ENCODE data around the gene PVALB. TPM values are rescaled to one million over a fixed set of nuclear protein-coding genes. Genes with fewer than 3 reads are reported as not detected.

Gene PVALB
- total and polyA plus RNA-seq, 2 donors (not counting 1 experiment from before 2014, with no cell fraction given) = not detected

DNA sequence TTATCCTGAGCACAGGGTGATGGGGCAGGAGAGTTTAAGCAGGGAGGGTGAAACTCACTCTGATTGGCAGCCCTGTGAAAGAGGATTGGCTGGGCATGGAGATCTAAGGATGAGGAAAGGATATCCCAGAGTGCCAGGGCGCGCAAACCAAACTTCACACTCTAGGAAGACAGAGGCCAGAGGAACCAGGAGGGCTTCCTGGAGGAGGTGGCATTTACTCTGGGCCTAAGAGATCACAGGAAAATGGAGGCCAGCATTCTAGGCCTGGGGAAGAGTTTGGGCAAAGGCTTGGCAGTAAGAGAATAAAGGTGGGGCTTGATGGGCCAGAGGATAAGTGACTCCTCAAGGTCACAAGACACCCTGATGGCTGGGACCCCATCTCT is 43.6 kb upstream of the PVALB start:
- peaks cover 41 to 60% of the 10 kb centered on the region in 2 donors for H3K4me1 ChIP-seq (ENCODE audit: control insufficient read depth in 2 of 2, insufficient read depth in 2 of 2, low read length in 2 of 2)
- H3K9ac ChIP-seq (ENCODE audit: low read length) = no peak overlapping the region
- CTCF ChIA-PET = interaction anchor here (1.0 to 12.0 kb wide), 10 partner anchors 20 to 314 kb away, joined by 3 to 115 read pairs (median 4); no protein-coding TSS in a partner anchor
- peak overlapping the region; percentile 95 to 96 for H3K27ac ChIP-seq (ENCODE audit: low read length in 2 of 2)
- Mint-ChIP-seq H3K4me1 (peaks cover 66% of the 10 kb centered on the region), H3K27ac (peak overlapping the region; percentile 95), H3K4me3 (peak overlapping the region; percentile 82), H3K9me3 (ENCODE audit: insufficient read depth) (no peaks in the 10 kb centered on the region), H3K27me3 (no peaks in the 10 kb centered on the region)
- intact Hi-C loops (cut with micrococcal nuclease) = loop anchor here (1.0 to 2.0 kb wide), 3 partner anchors 52 to 118 kb away; partner anchors contain the start of genes CSF2RB and IFT27
- TF ChIP-seq, protein P1, sequence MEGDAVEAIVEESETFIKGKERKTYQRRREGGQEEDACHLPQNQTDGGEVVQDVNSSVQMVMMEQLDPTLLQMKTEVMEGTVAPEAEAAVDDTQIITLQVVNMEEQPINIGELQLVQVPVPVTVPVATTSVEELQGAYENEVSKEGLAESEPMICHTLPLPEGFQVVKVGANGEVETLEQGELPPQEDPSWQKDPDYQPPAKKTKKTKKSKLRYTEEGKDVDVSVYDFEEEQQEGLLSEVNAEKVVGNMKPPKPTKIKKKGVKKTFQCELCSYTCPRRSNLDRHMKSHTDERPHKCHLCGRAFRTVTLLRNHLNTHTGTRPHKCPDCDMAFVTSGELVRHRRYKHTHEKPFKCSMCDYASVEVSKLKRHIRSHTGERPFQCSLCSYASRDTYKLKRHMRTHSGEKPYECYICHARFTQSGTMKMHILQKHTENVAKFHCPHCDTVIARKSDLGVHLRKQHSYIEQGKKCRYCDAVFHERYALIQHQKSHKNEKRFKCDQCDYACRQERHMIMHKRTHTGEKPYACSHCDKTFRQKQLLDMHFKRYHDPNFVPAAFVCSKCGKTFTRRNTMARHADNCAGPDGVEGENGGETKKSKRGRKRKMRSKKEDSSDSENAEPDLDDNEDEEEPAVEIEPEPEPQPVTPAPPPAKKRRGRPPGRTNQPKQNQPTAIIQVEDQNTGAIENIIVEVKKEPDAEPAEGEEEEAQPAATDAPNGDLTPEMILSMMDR (IDR thresholded peaks at IDR 0.05) = no peak
- TF ChIP-seq EZH2 (IDR thresholded peaks at IDR 0.05; ENCODE audit: borderline replicate concordance, insufficient read depth, low read depth, low read length, poor library complexity, severe bottlenecking) = no peak
- DNase-seq (no peak), ATAC-seq (ENCODE audit: low read depth) (no peak)
- H3K9me3 ChIP-seq (ENCODE audit: control extremely low read depth in 1 of 3, control insufficient read depth in 2 of 3, insufficient read depth in 1 of 3, low read length in 2 of 3) = no peaks in the 10 kb centered on the region
- H3K36me3 ChIP-seq (replicated peaks in 1 of 2; ENCODE audit: control extremely low read depth in 1 of 2, control insufficient read depth in 1 of 2, extremely low read depth in 1 of 2, insufficient read depth in 2 of 2, low read length in 1 of 2) = peaks cover 0 to 20% of the 10 kb centered on the region in 2 experiments
- POLR2A ChIA-PET = interaction anchor here (0.6 to 3.1 kb wide), 5 partner anchors 21 to 85 kb away, joined by 5 to 13 read pairs (median 8); partner anchors contain the start of gene IFT27
- peaks cover 33% of the 10 kb centered on the region for H3K79me2 ChIP-seq (ENCODE audit: control insufficient read depth, insufficient read depth, low read length)
- peak overlapping the region; percentile 70 for H2AFZ ChIP-seq (ENCODE audit: insufficient read depth, low read depth, low read length, poor library complexity, severe bottlenecking)
- peak overlapping the region; percentile 81 for H3K4me2 ChIP-seq (replicated peaks; ENCODE audit: low read depth, low read length, poor library complexity, severe bottlenecking)
- no peaks in the 10 kb centered on the region for H3K27me3 ChIP-seq (replicated peaks in 1 of 4; ENCODE audit: control extremely low read depth in 1 of 4, control insufficient read depth in 3 of 4, insufficient read depth in 4 of 4, low read length in 3 of 4)
- WGBS (ENCODE audit: insufficient coverage) = no CpG with 5 or more reads among the region's 2 CpGs
- peak overlapping the region in 3 of 5 experiments; percentile 8 to 60 (median 57) for H3K4me3 ChIP-seq (ENCODE audit: control extremely low read depth in 1 of 5, extremely low read depth in 1 of 5, insufficient read depth in 1 of 5, low read depth in 2 of 5, low read length in 4 of 5)
- H4K20me1 ChIP-seq (ENCODE audit: control insufficient read depth, insufficient read depth, low read length, poor library complexity, severe bottlenecking) = peaks cover 14% of the 10 kb centered on the region

DNA sequence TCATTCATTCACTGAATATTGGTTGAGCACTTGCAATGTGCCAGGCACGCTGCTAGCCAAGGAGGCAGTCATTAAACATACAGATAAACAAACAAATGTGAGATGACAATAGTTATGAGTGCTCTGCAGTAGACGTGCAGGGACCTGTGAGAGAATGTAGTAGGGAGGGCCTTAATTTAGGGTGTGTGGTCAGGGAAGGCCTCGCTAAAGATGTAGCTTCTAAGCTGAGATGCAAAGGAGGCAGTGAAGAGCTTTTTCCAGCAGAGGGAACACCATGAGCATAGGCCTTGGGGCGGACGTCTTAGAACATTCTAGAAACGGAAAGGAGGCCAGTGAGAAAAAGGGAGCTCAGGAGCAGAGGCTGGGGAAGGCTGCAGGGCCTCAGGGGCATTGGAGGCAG is 43.2 kb upstream of the PVALB start:
- ChIA-PET POLR2A (interaction anchor here (0.6 to 3.1 kb wide), 4 partner anchors 22 to 84 kb away, joined by 3 to 13 read pairs (median 6); partner anchors contain the start of gene IFT27), CTCF (interaction anchor here (1.0 to 12.0 kb wide), 10 partner anchors 75 to 313 kb away, joined by 3 to 115 read pairs (median 4); no protein-coding TSS in a partner anchor)
- no peak for DNase-seq
- no peak overlapping the region for H2AFZ ChIP-seq (ENCODE audit: insufficient read depth, low read depth, low read length, poor library complexity, severe bottlenecking)
- Mint-ChIP-seq H3K4me1 (peaks cover 62% of the 10 kb centered on the region), H3K27me3 (no peaks in the 10 kb centered on the region), H3K9me3 (ENCODE audit: insufficient read depth) (no peaks in the 10 kb centered on the region), H3K27ac (peak overlapping the region; percentile 95), H3K4me3 (peak overlapping the region; percentile 82)
- TF ChIP-seq, protein P1 (IDR thresholded peaks at IDR 0.05) = no peak
- no peak for TF ChIP-seq EZH2 (IDR thresholded peaks at IDR 0.05; ENCODE audit: borderline replicate concordance, insufficient read depth, low read depth, low read length, poor library complexity, severe bottlenecking)
- H3K36me3 ChIP-seq (replicated peaks in 1 of 2; ENCODE audit: control extremely low read depth in 1 of 2, control insufficient read depth in 1 of 2, extremely low read depth in 1 of 2, insufficient read depth in 2 of 2, low read length in 1 of 2) = peaks cover 0 to 16% of the 10 kb centered on the region in 2 experiments
- 77% methylated on average over 5 of the region's 6 CpGs for WGBS (ENCODE audit: insufficient coverage)
- H3K4me1 ChIP-seq (ENCODE audit: control insufficient read depth in 2 of 2, insufficient read depth in 2 of 2, low read length in 2 of 2) = peaks cover 41 to 60% of the 10 kb centered on the region in 2 donors
- H3K9ac ChIP-seq (ENCODE audit: low read length) = no peak overlapping the region
- no peaks in the 10 kb centered on the region for H3K27me3 ChIP-seq (replicated peaks in 1 of 4; ENCODE audit: control extremely low read depth in 1 of 4, control insufficient read depth in 3 of 4, insufficient read depth in 4 of 4, low read length in 3 of 4)
- H3K4me2 ChIP-seq (replicated peaks; ENCODE audit: low read depth, low read length, poor library complexity, severe bottlenecking) = no peak overlapping the region
- intact Hi-C loops (cut with micrococcal nuclease) = loop anchor here (1.0 to 2.0 kb wide), 3 partner anchors 53 to 118 kb away; partner anchors contain the start of genes CSF2RB and IFT27
- no peak for ATAC-seq (ENCODE audit: low read depth)
- H3K79me2 ChIP-seq (ENCODE audit: control insufficient read depth, insufficient read depth, low read length) = peaks cover 29% of the 10 kb centered on the region
- no peak overlapping the region for H3K4me3 ChIP-seq (ENCODE audit: control extremely low read depth in 1 of 5, extremely low read depth in 1 of 5, insufficient read depth in 1 of 5, low read depth in 2 of 5, low read length in 4 of 5)
- H3K9me3 ChIP-seq (ENCODE audit: control extremely low read depth in 1 of 3, control insufficient read depth in 2 of 3, insufficient read depth in 1 of 3, low read length in 2 of 3) = no peaks in the 10 kb centered on the region
- peaks cover 14% of the 10 kb centered on the region for H4K20me1 ChIP-seq (ENCODE audit: control insufficient read depth, insufficient read depth, low read length, poor library complexity, severe bottlenecking)
- H3K27ac ChIP-seq (ENCODE audit: low read length in 2 of 2) = peak overlapping the region; percentile 95 to 96
